NCI-H1694 treated with DMSO at 0.1 percent for 48 hours (cell line): ENCODE results near the gene TRRAP.

Source experiments
- DNase-seq: peaks from one replicate; lab custom pipeline; 2025; lab: John Stamatoyannopoulos, UW

TRRAP gene

GRCh38 chr7:98902523-98902922, 24.2 kb downstream of the TRRAP start:
- DNase-seq, result no peak

DNA sequence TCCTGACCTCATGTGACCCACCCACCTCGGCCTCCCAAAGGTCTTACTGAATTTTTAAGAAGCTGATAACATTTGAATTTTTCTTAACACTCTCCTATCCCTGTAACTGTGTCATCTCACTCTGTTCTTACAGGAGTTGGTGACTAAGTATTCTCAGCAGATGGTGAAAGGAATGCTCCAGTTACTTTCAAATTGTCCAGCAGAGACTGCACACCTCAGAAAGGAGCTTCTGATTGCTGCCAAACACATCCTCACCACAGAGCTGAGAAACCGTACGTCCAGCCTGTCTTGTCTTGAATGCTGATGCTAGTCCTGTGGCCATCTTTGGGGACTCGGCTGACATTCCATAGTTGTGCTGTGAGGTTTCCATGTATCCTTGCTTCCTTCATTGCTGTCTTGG, 24.9 kb downstream of the TRRAP start:
- no peak for DNase-seq

- DNase-seq, result no peak
Measured at GRCh38 chr7:98907570-98907969, 29.2 kb downstream of the TRRAP start.

GRCh38 chr7:98908585-98908984, 30.3 kb downstream of the TRRAP start:
- DNase-seq, result no peak

- DNase-seq, result no peak
Measured at GRCh38 chr7:98909487-98909886, 31.2 kb downstream of the TRRAP start.

DNA sequence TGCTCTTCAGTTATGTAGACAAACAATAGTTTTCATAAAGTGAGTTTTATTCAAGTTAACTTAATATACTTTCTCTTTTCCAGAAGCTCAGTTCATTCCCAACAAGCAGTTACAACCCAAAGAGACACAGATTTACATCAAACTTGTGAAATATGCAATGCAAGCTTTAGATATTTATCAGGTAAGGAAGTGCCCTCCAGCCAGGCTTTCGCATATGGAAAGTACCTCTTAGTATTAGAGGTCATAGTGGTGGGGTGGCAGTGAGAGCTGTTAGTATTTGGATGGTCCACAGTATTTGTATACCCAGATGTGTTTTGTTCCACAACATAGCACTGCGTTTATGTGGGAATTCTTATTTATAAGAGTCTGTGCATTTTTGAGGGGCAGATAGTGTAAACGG, 32.1 kb downstream of the TRRAP start:
- DNase-seq, result no peak

DNA sequence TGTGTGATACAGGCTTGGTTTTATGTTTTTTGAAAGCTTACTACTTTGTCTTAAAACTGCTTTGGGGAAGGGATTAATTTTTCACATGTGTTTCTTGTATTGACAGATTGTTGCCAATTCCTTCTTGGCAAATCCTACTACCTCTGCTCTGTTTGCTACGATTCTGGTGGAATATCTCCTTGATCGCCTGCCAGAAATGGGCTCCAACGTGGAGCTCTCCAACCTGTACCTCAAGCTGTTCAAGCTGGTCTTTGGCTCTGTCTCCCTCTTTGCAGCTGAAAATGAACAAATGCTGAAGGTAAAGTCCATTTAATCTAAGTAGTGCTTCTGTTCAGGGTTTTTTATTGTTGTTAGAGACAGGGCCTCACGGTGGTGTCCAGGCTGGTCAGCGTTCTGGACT, 33.6 kb downstream of the TRRAP start:
- peak; percentile 93 for DNase-seq

DNA sequence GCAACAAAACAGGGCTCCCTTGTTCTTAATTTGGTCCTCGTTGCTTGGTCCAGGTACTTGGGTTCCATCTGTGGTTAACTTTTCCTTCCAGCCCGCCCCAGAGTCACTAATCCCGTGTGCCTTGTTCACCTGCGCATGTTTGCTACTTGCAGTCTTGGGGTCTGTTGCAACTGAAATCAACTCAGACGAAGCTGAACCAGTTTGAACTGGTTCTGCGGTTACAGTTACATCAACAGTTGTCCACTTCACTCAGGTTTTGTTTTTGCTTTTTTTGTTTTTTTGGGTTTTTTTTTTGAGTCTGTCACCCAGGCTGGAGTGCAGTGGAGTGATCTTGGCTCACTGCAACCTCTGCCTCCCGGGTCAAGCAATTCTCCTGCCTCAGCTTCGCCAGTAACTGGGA, 34.7 kb downstream of the TRRAP start:
- DNase-seq, result no peak

GRCh38 chr7:98913612-98914011, 35.3 kb downstream of the TRRAP start:
- peak; percentile 55 for DNase-seq

GRCh38 chr7:98917331-98917730, 39.0 kb downstream of the TRRAP start:
- no peak for DNase-seq

DNA sequence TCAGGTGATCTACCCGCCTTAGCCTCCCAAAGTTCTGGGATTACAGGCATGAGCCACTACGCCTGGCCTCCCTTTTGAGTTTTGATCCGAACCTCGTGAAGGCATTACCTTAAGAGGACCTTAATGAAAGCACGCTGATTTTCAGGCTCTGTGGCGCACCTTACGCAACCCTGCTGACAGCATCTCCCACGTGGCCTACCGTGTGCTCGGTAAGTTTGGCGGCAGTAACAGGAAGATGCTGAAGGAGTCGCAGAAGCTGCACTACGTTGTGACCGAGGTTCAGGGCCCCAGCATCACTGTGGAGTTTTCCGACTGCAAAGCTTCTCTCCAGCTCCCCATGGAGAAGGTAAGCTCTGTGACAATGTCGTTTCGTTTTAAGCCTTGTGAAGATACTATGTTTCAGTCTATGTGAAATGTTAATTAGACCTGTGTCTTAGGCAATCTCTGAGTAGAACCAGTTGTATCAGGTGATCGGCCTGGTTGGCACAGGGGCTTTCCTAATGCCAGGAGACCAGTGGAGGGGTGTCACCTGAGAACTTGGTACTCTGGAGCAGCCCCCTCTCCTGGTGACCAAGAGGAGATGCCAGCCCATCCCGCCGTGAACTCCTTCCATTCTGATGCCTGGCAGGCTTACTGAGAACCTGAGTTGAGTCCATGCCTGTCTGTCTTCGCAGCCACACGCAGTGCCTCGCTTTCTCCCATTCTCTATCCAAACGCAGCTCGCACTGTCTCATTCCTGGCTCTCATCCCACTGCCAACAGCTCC, 43.5 kb downstream of the TRRAP start:
- no peak for DNase-seq

DNA sequence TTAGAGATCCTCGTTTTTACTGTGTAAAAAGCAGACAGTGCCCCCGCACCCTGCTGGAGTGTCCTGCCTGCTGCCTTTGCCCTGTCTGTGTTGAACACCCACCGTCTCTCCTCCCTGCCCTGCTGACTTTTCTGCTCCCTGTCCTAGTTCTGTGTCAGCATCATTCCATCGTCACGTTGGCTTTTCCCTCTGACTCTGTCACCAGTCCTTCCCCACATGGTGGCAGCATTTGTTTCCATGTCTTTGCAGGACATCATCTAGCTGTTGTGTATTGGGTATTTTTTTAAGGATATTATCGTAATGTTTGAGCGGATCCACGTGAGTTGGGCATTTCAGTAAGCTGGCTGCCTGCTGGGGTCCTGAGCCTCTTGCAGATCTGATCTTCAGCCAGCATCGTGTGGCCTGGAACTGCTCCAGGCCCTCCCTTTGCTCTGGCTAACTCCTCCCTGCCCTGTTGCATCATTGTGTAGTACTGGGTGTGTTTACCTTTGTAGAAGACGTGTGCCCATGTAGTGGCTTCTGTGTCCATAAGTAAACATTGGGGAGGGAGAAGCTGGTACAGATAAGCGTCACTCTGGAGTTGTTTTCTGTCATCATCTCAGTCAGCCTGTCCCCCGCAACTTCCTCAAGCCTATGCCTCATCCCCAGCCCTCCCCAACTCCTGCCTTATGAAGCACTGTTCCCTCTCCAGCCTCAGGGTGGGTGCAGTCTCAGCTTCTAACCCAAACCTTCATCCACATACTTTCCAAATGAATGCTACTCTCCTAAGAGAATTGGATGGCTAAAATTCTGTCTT, 44.3 kb downstream of the TRRAP start:
- DNase-seq, result no peak

DNA sequence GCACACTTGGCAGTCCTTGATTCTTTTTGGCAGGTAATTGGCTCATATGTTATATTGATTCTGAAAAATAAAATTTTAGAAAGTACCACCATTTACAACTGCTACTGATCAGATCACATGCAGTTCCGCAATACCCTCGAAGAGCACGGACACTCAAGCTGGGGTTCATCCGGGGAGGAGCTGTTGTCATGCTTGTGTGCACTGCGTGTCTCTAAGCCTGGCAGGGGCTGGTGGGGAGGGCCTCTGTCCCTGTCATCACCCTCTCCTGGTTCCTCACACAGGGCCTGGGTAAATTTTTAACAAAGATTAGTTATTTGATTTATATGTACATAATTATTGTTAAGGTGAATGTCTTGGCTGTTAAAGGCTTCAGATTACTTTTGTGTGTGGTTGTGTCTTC, 45.2 kb downstream of the TRRAP start:
- no peak for DNase-seq

DNA sequence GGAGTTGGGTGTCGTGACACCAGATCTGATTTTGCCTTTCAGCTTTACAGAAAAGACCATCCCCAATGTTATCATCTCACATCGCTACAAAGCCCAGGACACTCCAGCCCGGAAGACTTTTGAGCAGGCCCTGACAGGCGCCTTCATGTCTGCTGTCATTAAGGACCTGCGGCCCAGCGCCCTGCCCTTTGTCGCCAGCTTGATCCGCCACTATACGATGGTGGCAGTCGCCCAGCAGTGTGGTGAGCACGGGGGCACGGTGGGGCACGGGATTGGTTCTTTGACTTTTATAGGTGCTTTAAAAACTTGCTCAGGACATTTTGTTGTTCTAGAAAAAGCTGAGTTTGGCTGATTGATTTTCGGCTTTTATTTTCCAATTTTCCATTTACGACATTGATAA, 48.8 kb downstream of the TRRAP start:
- DNase-seq, result no peak

GRCh38 chr7:98930464-98930863, 52.1 kb downstream of the TRRAP start:
- DNase-seq, result no peak

- no peak for DNase-seq
Measured at GRCh38 chr7:98930921-98931320, 52.6 kb downstream of the TRRAP start.

GRCh38 chr7:98933321-98933720, 55.0 kb downstream of the TRRAP start:
- DNase-seq, result no peak

DNA sequence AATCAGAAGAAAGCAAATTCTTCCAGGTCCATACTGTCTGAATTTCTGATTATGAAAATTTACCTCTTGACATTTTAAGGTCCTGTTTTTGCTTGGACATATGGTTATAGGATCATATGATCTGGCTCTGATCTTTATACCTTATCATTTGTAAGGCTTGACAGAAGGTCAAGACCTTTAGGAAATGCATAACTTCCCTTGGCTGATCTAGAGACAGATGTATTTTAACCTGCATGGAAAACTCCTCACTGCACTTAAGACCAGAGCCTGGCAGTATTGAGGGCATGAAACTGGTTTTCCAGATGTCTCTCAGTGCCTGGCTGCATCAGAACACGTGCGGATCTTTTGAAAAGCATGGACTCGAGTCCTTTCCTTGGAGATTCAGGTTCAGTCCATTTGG, 55.9 kb downstream of the TRRAP start:
- DNase-seq, result no peak

GRCh38 chr7:98935811-98936210, 57.5 kb downstream of the TRRAP start:
- no peak for DNase-seq

GRCh38 chr7:98943336-98943735, 65.0 kb downstream of the TRRAP start:
- DNase-seq, result no peak

GRCh38 chr7:98944386-98944785, 66.1 kb downstream of the TRRAP start:
- DNase-seq, result no peak

DNA sequence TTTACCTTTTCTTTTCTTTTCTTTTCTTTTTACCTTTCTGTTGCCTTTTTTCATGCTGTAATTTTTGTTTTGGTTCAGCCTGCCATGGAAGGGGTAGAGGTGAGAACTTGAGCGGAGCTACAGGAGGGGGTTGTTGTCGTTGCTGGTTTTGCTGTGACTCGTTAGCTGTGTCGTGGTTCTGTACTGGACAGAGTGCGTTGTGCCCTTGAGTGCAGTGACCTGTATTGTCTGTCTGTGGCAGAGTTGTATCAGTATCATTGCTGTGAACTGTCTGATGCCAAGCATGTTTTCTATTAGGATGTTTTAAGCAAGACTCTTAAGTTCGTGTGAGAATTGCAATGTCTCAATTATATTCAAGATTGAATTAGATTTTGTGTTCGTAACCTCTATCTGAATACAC, 67.5 kb downstream of the TRRAP start:
- DNase-seq, result no peak

DNA sequence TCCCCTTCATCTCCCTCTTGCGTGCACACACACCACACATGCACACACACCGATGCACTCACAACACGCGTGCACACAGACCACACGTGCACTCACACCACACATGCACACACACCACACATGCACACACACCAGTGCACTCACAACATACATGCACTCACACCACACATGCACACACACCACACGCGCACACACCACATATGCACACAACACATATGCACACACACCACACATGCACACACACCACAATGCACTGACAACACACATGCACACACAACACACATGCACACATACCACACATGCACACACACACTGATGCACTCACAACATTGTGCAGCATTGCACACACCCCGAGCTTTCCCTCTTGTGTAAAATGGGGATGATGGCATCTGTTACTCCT, 68.1 kb downstream of the TRRAP start:
- DNase-seq, result no peak
